ENCODE results near the gene USP8.

DNA sequence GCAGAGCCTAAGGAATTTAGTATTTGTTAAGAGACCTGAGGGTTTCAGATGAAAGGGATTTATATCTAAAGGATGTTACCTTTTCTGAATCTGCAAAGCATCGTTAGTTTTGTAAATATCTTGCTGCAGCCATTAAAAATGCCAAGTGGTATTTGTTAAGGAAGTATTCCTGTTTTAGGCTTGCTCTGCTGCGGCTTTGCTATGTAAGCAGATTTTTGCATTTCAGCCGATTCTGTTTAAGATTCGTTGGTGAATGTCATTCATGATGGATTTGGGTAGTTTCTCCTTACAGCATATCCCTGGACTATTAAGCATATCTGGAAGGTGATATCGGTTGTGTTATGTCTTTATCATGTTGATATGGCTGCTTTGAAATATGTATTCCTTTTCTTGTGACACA, 1.0 kb downstream of the USP8 start:
- no peak for TF ChIP-seq CTCF (IDR thresholded peaks at IDR 0.05; ENCODE audit: low read depth, low read length)
- TF ChIP-seq EZH2phosphoT487 (IDR thresholded peaks at IDR 0.05; ENCODE audit: low read depth) = no peak
